GM12878 (cell line): Measurements from ENCODE around the gene FAM83G. TPM values are rescaled to one million over a fixed set of nuclear protein-coding genes. Genes with fewer than 3 reads are reported as not detected.

Experiments used
- BCL11A ChIP-seq: IDR thresholded peaks from 2 replicates; pipeline ENCODE4 v1.6.1; 2011; ENCODE audit warnings: low read depth, low read length
- CHD2 ChIP-seq: IDR thresholded peaks from 2 replicates; pipeline ENCODE4 v1.6.1; 2011; ENCODE audit warnings: low read depth, low read length, improper control_type of control experiment, borderline replicate concordance
- POLR2A ChIP-seq: IDR thresholded peaks from 2 replicates; pipeline ENCODE4 v1.6.1; 2011; ENCODE audit warnings: low read depth, mild to moderate bottlenecking, low read length
- RUNX3 ChIP-seq: IDR thresholded peaks from 2 replicates; pipeline ENCODE4 v1.6.1; 2012; ENCODE audit warnings: low read length, inconsistent platforms
- ZNF207 ChIP-seq: fragments of 450-650 bp; IDR thresholded peaks from 2 replicates; pipeline ENCODE4 v1.6.1; 2014; ENCODE audit warnings: antibody characterized with exemption, mild to moderate bottlenecking, borderline replicate concordance
- polyA plus RNA-seq, 11 experiments: library from polyadenylated mRNA; depleted of rRNA in 4 of 11; unstranded in 6 of 11; stranded (reverse) in 5 of 11; fragments of >200 nt; fragmentation: Nextera tagmentation in 4 of 11; fragmentation: Illumina TruSeq in 1 of 11; extraction: Ambion mirVana in 4 of 11; extraction: Trizol in 1 of 11; gene quantifications; 1 replicate in 1 of 11; 2 replicates in 10 of 11; pipeline versions ENCODE4 v1.2.1 to v1.2.3, GENCODE V29; 2011 to 2016; ENCODE audit warnings: inconsistent platforms in 2 of 11, missing spikeins in 2 of 11, low read depth in 1 of 11
- total RNA-seq, 4 experiments: library from RNA; depleted of rRNA in 3 of 4; stranded (reverse); fragments of >200 nt in 3 of 4; fragmentation: Illumina TruSeq in 1 of 4; extraction: Trizol in 1 of 4; gene quantifications; 2 replicates each; pipeline versions ENCODE4 v1.2.1 to v1.2.3, GENCODE V29; 2013 to 2021
- TF ChIP-seq, protein P1 (sequence below): fragments of 450-650 bp; IDR thresholded peaks from 2 replicates; pipeline ENCODE4 v1.6.1; 2017; ENCODE audit warnings: mild to moderate bottlenecking, moderate library complexity
- TF ChIP-seq, protein P2 (sequence below): fragments of 450-650 bp; formaldehyde crosslinking; IDR thresholded peaks from 2 replicates; pipeline ENCODE4 v1.4.0; 2020; ENCODE audit warnings: mild to moderate bottlenecking, moderate library complexity

The FAM83G gene
- total and polyA plus RNA-seq, 10 of the 15 experiments (the other 5 are each of a cell fraction or from before 2014, with no cell fraction given) = 0.03 to 16.7 (median 6.5) TPM

DNA sequence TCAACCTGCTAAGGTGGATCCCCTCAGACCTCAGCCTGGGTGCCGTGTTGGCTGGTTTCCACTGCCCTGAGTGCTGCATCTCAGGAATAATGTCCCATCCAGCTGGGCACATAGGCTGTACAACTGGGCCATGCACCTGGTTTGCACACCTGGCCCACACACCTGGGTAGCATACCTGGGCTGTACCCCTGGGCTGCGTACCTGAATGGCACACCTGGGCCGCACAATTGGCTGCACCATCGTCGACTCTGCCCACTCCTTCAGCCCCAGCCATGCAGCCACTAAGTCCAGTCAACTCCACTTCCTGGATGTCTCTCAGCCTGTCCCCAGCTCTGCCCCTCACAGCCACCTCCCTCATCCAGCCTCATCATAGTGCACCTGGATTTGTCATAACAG lies 44.7 kb downstream of the FAM83G start (continued):
- TF ChIP-seq, protein P1, sequence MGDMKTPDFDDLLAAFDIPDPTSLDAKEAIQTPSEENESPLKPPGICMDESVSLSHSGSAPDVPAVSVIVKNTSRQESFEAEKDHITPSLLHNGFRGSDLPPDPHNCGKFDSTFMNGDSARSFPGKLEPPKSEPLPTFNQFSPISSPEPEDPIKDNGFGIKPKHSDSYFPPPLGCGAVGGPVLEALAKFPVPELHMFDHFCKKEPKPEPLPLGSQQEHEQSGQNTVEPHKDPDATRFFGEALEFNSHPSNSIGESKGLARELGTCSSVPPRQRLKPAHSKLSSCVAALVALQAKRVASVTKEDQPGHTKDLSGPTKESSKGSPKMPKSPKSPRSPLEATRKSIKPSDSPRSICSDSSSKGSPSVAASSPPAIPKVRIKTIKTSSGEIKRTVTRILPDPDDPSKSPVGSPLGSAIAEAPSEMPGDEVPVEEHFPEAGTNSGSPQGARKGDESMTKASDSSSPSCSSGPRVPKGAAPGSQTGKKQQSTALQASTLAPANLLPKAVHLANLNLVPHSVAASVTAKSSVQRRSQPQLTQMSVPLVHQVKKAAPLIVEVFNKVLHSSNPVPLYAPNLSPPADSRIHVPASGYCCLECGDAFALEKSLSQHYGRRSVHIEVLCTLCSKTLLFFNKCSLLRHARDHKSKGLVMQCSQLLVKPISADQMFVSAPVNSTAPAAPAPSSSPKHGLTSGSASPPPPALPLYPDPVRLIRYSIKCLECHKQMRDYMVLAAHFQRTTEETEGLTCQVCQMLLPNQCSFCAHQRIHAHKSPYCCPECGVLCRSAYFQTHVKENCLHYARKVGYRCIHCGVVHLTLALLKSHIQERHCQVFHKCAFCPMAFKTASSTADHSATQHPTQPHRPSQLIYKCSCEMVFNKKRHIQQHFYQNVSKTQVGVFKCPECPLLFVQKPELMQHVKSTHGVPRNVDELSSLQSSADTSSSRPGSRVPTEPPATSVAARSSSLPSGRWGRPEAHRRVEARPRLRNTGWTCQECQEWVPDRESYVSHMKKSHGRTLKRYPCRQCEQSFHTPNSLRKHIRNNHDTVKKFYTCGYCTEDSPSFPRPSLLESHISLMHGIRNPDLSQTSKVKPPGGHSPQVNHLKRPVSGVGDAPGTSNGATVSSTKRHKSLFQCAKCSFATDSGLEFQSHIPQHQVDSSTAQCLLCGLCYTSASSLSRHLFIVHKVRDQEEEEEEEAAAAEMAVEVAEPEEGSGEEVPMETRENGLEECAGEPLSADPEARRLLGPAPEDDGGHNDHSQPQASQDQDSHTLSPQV = no peak
- TF ChIP-seq BCL11A (no peak), RUNX3 (no peak), ZNF207 (no peak), CHD2 (no peak), POLR2A (no peak)
- TF ChIP-seq, protein P2, sequence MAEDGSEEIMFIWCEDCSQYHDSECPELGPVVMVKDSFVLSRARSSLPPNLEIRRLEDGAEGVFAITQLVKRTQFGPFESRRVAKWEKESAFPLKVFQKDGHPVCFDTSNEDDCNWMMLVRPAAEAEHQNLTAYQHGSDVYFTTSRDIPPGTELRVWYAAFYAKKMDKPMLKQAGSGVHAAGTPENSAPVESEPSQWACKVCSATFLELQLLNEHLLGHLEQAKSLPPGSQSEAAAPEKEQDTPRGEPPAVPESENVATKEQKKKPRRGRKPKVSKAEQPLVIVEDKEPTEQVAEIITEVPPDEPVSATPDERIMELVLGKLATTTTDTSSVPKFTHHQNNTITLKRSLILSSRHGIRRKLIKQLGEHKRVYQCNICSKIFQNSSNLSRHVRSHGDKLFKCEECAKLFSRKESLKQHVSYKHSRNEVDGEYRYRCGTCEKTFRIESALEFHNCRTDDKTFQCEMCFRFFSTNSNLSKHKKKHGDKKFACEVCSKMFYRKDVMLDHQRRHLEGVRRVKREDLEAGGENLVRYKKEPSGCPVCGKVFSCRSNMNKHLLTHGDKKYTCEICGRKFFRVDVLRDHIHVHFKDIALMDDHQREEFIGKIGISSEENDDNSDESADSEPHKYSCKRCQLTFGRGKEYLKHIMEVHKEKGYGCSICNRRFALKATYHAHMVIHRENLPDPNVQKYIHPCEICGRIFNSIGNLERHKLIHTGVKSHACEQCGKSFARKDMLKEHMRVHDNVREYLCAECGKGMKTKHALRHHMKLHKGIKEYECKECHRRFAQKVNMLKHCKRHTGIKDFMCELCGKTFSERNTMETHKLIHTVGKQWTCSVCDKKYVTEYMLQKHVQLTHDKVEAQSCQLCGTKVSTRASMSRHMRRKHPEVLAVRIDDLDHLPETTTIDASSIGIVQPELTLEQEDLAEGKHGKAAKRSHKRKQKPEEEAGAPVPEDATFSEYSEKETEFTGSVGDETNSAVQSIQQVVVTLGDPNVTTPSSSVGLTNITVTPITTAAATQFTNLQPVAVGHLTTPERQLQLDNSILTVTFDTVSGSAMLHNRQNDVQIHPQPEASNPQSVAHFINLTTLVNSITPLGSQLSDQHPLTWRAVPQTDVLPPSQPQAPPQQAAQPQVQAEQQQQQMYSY (CRISPR knock-in tag) = no peak
